ENCODE measurements around the gene EDEM2.

GRCh38 chr20:35172434-35172806 lies 25.3 kb upstream of the EDEM2 start:
- no peak for TF ChIP-seq EZH2 (IDR thresholded peaks at IDR 0.05)
- TF ChIP-seq POLR2AphosphoS5 (IDR thresholded peaks at IDR 0.05; ENCODE audit: borderline replicate concordance, low read depth, low read length): no peak
